ENCODE results near the gene KCNJ10. TPM values are rescaled to one million over a fixed set of nuclear protein-coding genes. Genes with fewer than 3 reads are reported as not detected.

Gene KCNJ10
- total RNA-seq, 1 donor from 2014 or later = 0.41 TPM

GRCh38 chr1:160083968-160084770, 14.2 kb upstream of the KCNJ10 start:
- DNase-seq = peak; percentile 66

GRCh38 chr1:160082926-160083325, 13.0 kb upstream of the KCNJ10 start:
- no peak for DNase-seq

GRCh38 chr1:160082487-160082886, 12.5 kb upstream of the KCNJ10 start:
- DNase-seq = no peak

GRCh38 chr1:160081261-160081936, 11.4 kb upstream of the KCNJ10 start, which contains the start of gene KCNJ9:
TSS of gene KCNJ9 (plus strand) at chr1:160081538. CDS start at chr1:160084031, 2,493 bp downstream.
- no peak for DNase-seq

- DNase-seq = no peak
Observed at GRCh38 chr1:160080381-160081100, 10.6 kb upstream of the KCNJ10 start.

GRCh38 chr1:160079448-160079847, 9.5 kb upstream of the KCNJ10 start:
- DNase-seq = no peak

- DNase-seq = peak; percentile 92
Observed at GRCh38 chr1:160078512-160079195, 8.7 kb upstream of the KCNJ10 start.

- DNase-seq = no peak
Observed at GRCh38 chr1:160077486-160077885, 7.5 kb upstream of the KCNJ10 start.

GRCh38 chr1:160076295-160076694, 6.3 kb upstream of the KCNJ10 start:
- no peak for DNase-seq

GRCh38 chr1:160075836-160076235, 5.9 kb upstream of the KCNJ10 start:
- no peak for DNase-seq

- no peak for DNase-seq
Observed at GRCh38 chr1:160074865-160075264, 4.9 kb upstream of the KCNJ10 start.

GRCh38 chr1:160071289-160071688, 1.3 kb upstream of the KCNJ10 start:
- no peak for DNase-seq

GRCh38 chr1:160070243-160071163, 543 bp upstream of the KCNJ10 start:
- DNase-seq = peak; percentile 93

- peak; percentile 45 for DNase-seq
Observed at GRCh38 chr1:160068225-160068624, 1.7 kb downstream of the KCNJ10 start.

GRCh38 chr1:160066829-160067745, 2.9 kb downstream of the KCNJ10 start:
- DNase-seq = no peak

GRCh38 chr1:160064746-160065145, 5.2 kb downstream of the KCNJ10 start:
- no peak for DNase-seq

- no peak for DNase-seq
Observed at GRCh38 chr1:160064164-160064563, 5.8 kb downstream of the KCNJ10 start.

GRCh38 chr1:160063176-160063575, 6.8 kb downstream of the KCNJ10 start:
- no peak for DNase-seq

- no peak for DNase-seq
Observed at GRCh38 chr1:160062230-160062532, 7.8 kb downstream of the KCNJ10 start.
